Measurements from ENCODE around the gene C5orf24.

C5orf24 gene

GRCh38 chr5:134798468-134798867 lies 47.3 kb upstream of the C5orf24 start (continued):
- TF ChIP-seq TSHZ2 (CRISPR knock-in tag; IDR thresholded peaks at IDR 0.05): no peak
- TF ChIP-seq SNAI2 (CRISPR knock-in tag; IDR thresholded peaks at IDR 0.05): no peak
- TF ChIP-seq ZC3H10 (CRISPR knock-in tag; IDR thresholded peaks at IDR 0.05): no peak
- no peak for TF ChIP-seq ESRRG (CRISPR knock-in tag; IDR thresholded peaks at IDR 0.05)
- no peak for TF ChIP-seq CSRNP3 (CRISPR knock-in tag; IDR thresholded peaks at IDR 0.05)

- no peak for ATAC-seq
- TF ChIP-seq PPARA (CRISPR knock-in tag; IDR thresholded peaks at IDR 0.05; ENCODE audit: borderline replicate concordance) (no peak), ZC3H10 (CRISPR knock-in tag; IDR thresholded peaks at IDR 0.05) (no peak), CSRNP3 (CRISPR knock-in tag; IDR thresholded peaks at IDR 0.05) (no peak), ARNTL (CRISPR knock-in tag; IDR thresholded peaks at IDR 0.05; ENCODE audit: borderline replicate concordance, low read depth) (no peak), TOX (CRISPR knock-in tag; IDR thresholded peaks at IDR 0.05; ENCODE audit: borderline replicate concordance) (no peak), RARB (CRISPR knock-in tag; IDR thresholded peaks at IDR 0.05) (no peak), ESRRG (CRISPR knock-in tag; IDR thresholded peaks at IDR 0.05) (no peak), ISL1 (CRISPR knock-in tag; IDR thresholded peaks at IDR 0.05) (no peak), TSHZ2 (CRISPR knock-in tag; IDR thresholded peaks at IDR 0.05) (no peak), TCF4 (CRISPR knock-in tag; IDR thresholded peaks at IDR 0.05; ENCODE audit: borderline replicate concordance) (no peak), PATZ1 (CRISPR knock-in tag; IDR thresholded peaks at IDR 0.05; ENCODE audit: borderline replicate concordance) (no peak), CREB5 (CRISPR knock-in tag; IDR thresholded peaks at IDR 0.05; ENCODE audit: low read depth) (no peak), ZNF8 (CRISPR knock-in tag; IDR thresholded peaks at IDR 0.05) (no peak)
These were observed 41.9 kb upstream of the C5orf24 start for GRCh38 chr5:134803821-134804220.

- TF ChIP-seq CSDC2 (CRISPR knock-in tag; IDR thresholded peaks at IDR 0.05) (no peak), POU6F1 (CRISPR knock-in tag; IDR thresholded peaks at IDR 0.05; ENCODE audit: borderline replicate concordance, low read depth) (no peak), ZNF565 (CRISPR knock-in tag; conservative IDR thresholded peaks at IDR 0.05; ENCODE audit: low read depth) (no peak), OSR1 (CRISPR knock-in tag; IDR thresholded peaks at IDR 0.05) (no peak), ZNF8 (CRISPR knock-in tag; IDR thresholded peaks at IDR 0.05) (no peak), ZC3H10 (CRISPR knock-in tag; IDR thresholded peaks at IDR 0.05) (no peak), ZNF70 (CRISPR knock-in tag; IDR thresholded peaks at IDR 0.05) (no peak), TOX (CRISPR knock-in tag; IDR thresholded peaks at IDR 0.05; ENCODE audit: borderline replicate concordance) (no peak), ISL1 (CRISPR knock-in tag; IDR thresholded peaks at IDR 0.05) (no peak)
- no peak for ATAC-seq
These were observed 32.4 kb upstream of the C5orf24 start for GRCh38 chr5:134813407-134813806.
